ENCODE results near the gene CNKSR3.

DNA sequence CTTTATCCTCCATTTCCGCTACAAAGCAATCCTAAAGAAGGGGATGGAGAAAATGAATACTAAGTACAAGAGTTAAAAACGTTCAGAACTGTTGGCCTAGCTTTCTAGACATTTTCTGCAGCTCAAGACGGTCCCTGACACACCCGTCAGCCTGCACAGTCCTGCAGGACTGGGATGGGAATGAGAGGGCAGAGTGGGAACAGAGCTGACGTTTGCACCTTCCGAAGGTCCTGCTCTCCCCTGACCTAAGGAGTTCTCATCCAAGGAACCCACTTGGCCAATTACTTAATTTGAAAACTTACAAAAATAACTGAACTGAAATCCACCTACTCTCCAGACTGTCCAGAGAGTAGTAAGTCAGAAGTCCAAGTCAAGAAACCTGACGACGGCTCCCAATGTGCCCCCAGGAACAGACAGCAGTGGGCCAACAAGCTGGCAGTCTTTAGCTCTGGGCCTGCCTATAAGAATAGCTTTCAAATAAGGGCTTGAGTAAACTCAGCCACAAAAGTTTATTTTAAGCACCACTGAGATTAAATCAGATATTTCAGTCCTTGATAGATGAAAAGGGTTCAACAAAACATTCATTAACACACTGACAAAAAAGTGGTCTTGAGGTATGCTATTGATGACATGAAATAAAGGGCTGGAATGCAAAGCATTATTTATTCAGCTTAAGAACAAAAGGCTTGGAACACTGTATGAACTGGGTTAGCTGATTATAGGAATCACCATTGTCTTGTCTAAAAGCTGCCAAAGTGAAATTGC lies 76.8 kb downstream of the CNKSR3 start:
- TF ChIP-seq, protein P1, sequence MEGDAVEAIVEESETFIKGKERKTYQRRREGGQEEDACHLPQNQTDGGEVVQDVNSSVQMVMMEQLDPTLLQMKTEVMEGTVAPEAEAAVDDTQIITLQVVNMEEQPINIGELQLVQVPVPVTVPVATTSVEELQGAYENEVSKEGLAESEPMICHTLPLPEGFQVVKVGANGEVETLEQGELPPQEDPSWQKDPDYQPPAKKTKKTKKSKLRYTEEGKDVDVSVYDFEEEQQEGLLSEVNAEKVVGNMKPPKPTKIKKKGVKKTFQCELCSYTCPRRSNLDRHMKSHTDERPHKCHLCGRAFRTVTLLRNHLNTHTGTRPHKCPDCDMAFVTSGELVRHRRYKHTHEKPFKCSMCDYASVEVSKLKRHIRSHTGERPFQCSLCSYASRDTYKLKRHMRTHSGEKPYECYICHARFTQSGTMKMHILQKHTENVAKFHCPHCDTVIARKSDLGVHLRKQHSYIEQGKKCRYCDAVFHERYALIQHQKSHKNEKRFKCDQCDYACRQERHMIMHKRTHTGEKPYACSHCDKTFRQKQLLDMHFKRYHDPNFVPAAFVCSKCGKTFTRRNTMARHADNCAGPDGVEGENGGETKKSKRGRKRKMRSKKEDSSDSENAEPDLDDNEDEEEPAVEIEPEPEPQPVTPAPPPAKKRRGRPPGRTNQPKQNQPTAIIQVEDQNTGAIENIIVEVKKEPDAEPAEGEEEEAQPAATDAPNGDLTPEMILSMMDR (IDR thresholded peaks at IDR 0.05; ENCODE audit: low read depth, low read length): no peak
- no peak for TF ChIP-seq EZH2phosphoT487 (IDR thresholded peaks at IDR 0.05; ENCODE audit: low read depth)

Data from OCI-LY3 (cell line).